K562 (cell line): ENCODE measurements around the gene APOM. TPM values are rescaled to one million over a fixed set of nuclear protein-coding genes. Genes with fewer than 3 reads are reported as not detected.

Experiments
- ETV5 ChIP-seq: sonication (generic); formaldehyde crosslinking; IDR thresholded peaks from 2 replicates; pipeline ENCODE4 v1.4.0; 2020; ENCODE audit warnings: low read depth, mild to moderate bottlenecking, missing genetic modification reagents
- HIVEP1 ChIP-seq: fragments of 250-450 bp; sonication (Bioruptor Pico); IDR thresholded peaks from 2 replicates; pipeline ENCODE4 v1.4.0; 2020; ENCODE audit warnings: mild to moderate bottlenecking
- L3MBTL2 ChIP-seq: fragments of 450-650 bp; IDR thresholded peaks from 2 replicates; pipeline ENCODE4 v1.6.1; 2016; ENCODE audit warnings: mild to moderate bottlenecking, moderate library complexity
- RAD21 ChIP-seq, 2 experiments: fragments of 250-450 bp in 1 of 2; fragments of 450-650 bp in 1 of 2; sonication (Bioruptor Pico) in 1 of 2; formaldehyde crosslinking in 1 of 2; IDR thresholded peaks in 1 of 2; conservative IDR thresholded peaks in 1 of 2; 2 replicates each; pipeline versions ENCODE4 v1.4.0 to v1.8.0; 2020 to 2022; ENCODE audit warnings: mild to moderate bottlenecking in 2 of 2, moderate library complexity in 1 of 2
- SMARCA4 ChIP-seq: fragments of 450-650 bp; IDR thresholded peaks from 2 replicates; pipeline ENCODE4 v1.6.1; 2016
- SOX6 ChIP-seq: fragments of 450-650 bp; IDR thresholded peaks from 2 replicates; pipeline ENCODE4 v1.6.1; 2014; ENCODE audit warnings: mild to moderate bottlenecking
- ZNF384 ChIP-seq: IDR thresholded peaks from 2 replicates; pipeline ENCODE4 v1.6.1; 2012; ENCODE audit warnings: low read depth, low read length, improper control_type of control experiment
- polyA plus RNA-seq, 8 experiments: library from polyadenylated mRNA; depleted of rRNA in 4 of 8; stranded (reverse) in 5 of 8; unstranded in 3 of 8; fragments of >200 nt; fragmentation: Nextera tagmentation in 2 of 8; fragmentation: Illumina TruSeq in 1 of 8; extraction: Ambion mirVana in 2 of 8; extraction: Trizol in 1 of 8; gene quantifications; 2 replicates each; pipeline versions ENCODE4 v1.2.1 to v1.2.3, GENCODE V29; 2011 to 2014; ENCODE audit warnings: inconsistent platforms in 1 of 8, missing spikeins in 1 of 8
- total RNA-seq, 7 experiments: library from RNA; depleted of rRNA in 6 of 7; stranded (reverse); fragments of >200 nt in 6 of 7; fragmentation: Illumina TruSeq in 2 of 7; extraction: Trizol in 2 of 7; gene quantifications; 2 replicates each; pipeline versions ENCODE4 v1.2.1 to v1.2.3, GENCODE V29; 2011 to 2021; ENCODE audit warnings: low replicate concordance in 1 of 7
- TF ChIP-seq, protein P1 (sequence below), 3 experiments: fragments of 200-800 bp in 1 of 3; fragments of 250-450 bp in 1 of 3; fragments of 450-650 bp in 1 of 3; sonication (Bioruptor Pico) in 1 of 3; sonication (Bioruptor generic) in 1 of 3; formaldehyde crosslinking in 1 of 3; IDR thresholded peaks; 2 replicates each; pipeline versions ENCODE4 v1.6.1 to v1.8.0; 2016 to 2022; ENCODE audit warnings: mild to moderate bottlenecking in 2 of 3, missing genetic modification characterization in 2 of 3, missing compliant biosample characterization in 1 of 3, moderate library complexity in 1 of 3
- TF ChIP-seq, protein P2 (sequence below), 2 experiments: fragments of 200-800 bp in 1 of 2; sonication (Bioruptor generic) in 1 of 2; sonication (generic) in 1 of 2; formaldehyde crosslinking in 1 of 2; IDR thresholded peaks in 1 of 2; conservative IDR thresholded peaks in 1 of 2; 2 replicates each; pipeline versions ENCODE4 v1.5.0 to v1.6.1; 2016 to 2020; ENCODE audit warnings: missing compliant biosample characterization in 1 of 2, missing genetic modification characterization in 1 of 2, missing genetic modification reagents in 1 of 2
- TF ChIP-seq, protein P3 (sequence below), 2 experiments: fragments of 450-650 bp; conservative IDR thresholded peaks; 2 replicates each; pipeline ENCODE4 v1.6.1; 2017; ENCODE audit warnings: mild to moderate bottlenecking in 2 of 2, moderate library complexity in 2 of 2
- TF ChIP-seq, protein P4 (sequence below), 3 experiments: IDR thresholded peaks in 2 of 3; conservative IDR thresholded peaks in 1 of 3; 2 replicates each; pipeline ENCODE4 v1.5.1; 2011 to 2012; ENCODE audit warnings: low read length in 3 of 3, mild to moderate bottlenecking in 3 of 3, control low read depth in 2 of 3, improper control_type of control experiment in 1 of 3, inconsistent platforms in 1 of 3, low read depth in 1 of 3, mixed read lengths in 1 of 3, moderate library complexity in 1 of 3; ENCODE audit not compliant: insufficient read depth in 2 of 3
- TF ChIP-seq, protein P5 (sequence below): sonication (generic); IDR thresholded peaks from 2 replicates; pipeline ENCODE4 v1.6.1; 2016

The APOM gene
- total and polyA plus RNA-seq, 9 of the 15 experiments (the other 6 are each of a cell fraction or from before 2014, with no cell fraction given), result 5.7 to 24.3 (median 10.4) TPM

DNA sequence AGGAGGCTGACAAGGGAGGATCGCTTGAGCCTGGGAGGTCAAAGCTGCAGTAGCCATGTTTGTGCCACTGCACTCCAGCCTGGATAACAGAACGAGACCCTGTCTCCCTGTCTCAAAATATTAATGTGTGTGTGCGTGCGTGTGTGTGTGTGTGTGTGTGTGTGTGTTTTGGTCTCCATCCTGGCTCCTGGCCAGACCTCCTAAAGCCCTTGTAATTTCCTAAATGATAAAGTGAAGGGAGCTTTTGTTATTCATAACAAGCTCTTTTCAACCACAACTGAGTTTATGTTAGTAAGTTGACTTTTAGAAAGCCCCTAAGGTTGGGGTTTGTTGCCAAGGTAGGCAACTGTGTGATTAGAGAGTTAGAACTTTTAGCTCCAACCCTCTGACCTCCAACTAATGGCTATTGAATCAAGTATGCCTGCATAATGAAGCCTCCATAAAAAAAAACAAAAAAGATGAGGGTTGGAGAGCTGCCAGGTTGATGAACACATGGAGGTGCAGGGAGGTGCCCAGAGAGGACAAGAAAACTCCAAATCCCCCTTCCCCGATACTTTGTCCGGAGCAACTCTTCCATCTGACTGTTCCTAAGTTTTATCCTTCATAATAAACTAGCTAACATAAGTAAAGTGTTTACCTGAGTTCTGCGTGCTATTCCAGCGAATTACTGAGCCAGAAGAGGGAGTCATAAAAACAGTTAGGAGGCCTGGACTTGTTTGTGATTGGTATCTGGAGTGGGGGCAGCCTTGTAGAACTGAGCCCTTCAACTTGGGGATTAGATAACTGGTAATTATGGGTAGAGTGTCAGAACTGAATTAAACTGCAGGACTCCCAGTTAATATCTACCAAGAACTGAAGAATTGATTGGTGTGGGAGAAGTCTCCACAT lies 45.9 kb upstream of the APOM start (continued):
- TF ChIP-seq, protein P1, sequence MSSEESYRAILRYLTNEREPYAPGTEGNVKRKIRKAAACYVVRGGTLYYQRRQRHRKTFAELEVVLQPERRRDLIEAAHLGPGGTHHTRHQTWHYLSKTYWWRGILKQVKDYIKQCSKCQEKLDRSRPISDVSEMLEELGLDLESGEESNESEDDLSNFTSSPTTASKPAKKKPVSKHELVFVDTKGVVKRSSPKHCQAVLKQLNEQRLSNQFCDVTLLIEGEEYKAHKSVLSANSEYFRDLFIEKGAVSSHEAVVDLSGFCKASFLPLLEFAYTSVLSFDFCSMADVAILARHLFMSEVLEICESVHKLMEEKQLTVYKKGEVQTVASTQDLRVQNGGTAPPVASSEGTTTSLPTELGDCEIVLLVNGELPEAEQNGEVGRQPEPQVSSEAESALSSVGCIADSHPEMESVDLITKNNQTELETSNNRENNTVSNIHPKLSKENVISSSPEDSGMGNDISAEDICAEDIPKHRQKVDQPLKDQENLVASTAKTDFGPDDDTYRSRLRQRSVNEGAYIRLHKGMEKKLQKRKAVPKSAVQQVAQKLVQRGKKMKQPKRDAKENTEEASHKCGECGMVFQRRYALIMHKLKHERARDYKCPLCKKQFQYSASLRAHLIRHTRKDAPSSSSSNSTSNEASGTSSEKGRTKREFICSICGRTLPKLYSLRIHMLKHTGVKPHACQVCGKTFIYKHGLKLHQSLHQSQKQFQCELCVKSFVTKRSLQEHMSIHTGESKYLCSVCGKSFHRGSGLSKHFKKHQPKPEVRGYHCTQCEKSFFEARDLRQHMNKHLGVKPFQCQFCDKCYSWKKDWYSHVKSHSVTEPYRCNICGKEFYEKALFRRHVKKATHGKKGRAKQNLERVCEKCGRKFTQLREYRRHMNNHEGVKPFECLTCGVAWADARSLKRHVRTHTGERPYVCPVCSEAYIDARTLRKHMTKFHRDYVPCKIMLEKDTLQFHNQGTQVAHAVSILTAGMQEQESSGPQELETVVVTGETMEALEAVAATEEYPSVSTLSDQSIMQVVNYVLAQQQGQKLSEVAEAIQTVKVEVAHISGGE (CRISPR knock-in tag; IDR thresholded peaks at IDR 0.05), result 0 out of 6 replicates have a peak, but pooled peaks of 1 of the 3 experiments have one; percentile 37
- peak; percentile 11; the same call in 1 of the 2 replicates for TF ChIP-seq L3MBTL2
- TF ChIP-seq, protein P2, sequence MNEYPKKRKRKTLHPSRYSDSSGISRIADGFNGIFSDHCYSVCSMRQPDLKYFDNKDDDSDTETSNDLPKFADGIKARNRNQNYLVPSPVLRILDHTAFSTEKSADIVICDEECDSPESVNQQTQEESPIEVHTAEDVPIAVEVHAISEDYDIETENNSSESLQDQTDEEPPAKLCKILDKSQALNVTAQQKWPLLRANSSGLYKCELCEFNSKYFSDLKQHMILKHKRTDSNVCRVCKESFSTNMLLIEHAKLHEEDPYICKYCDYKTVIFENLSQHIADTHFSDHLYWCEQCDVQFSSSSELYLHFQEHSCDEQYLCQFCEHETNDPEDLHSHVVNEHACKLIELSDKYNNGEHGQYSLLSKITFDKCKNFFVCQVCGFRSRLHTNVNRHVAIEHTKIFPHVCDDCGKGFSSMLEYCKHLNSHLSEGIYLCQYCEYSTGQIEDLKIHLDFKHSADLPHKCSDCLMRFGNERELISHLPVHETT (CRISPR knock-in tag; conservative IDR thresholded peaks at IDR 0.05 in 1 of 2, IDR thresholded peaks at IDR 0.05 in 1 of 2), result 0 out of 4 replicates have a peak, but pooled peaks of 1 of the 2 experiments have one; percentile 32
- TF ChIP-seq, protein P3, sequence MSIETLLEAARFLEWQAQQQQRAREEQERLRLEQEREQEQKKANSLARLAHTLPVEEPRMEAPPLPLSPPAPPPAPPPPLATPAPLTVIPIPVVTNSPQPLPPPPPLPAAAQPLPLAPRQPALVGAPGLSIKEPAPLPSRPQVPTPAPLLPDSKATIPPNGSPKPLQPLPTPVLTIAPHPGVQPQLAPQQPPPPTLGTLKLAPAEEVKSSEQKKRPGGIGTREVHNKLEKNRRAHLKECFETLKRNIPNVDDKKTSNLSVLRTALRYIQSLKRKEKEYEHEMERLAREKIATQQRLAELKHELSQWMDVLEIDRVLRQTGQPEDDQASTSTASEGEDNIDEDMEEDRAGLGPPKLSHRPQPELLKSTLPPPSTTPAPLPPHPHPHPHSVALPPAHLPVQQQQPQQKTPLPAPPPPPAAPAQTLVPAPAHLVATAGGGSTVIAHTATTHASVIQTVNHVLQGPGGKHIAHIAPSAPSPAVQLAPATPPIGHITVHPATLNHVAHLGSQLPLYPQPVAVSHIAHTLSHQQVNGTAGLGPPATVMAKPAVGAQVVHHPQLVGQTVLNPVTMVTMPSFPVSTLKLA (conservative IDR thresholded peaks at IDR 0.05), result 0 out of 4 replicates have a peak, but pooled peaks of 1 of the 2 experiments have one; percentile 13
- 0 out of 2 replicates have a peak, but pooled peaks have one; percentile 23 for TF ChIP-seq SOX6
- TF ChIP-seq ETV5 (CRISPR knock-in tag), result no peak
- TF ChIP-seq, protein P4, sequence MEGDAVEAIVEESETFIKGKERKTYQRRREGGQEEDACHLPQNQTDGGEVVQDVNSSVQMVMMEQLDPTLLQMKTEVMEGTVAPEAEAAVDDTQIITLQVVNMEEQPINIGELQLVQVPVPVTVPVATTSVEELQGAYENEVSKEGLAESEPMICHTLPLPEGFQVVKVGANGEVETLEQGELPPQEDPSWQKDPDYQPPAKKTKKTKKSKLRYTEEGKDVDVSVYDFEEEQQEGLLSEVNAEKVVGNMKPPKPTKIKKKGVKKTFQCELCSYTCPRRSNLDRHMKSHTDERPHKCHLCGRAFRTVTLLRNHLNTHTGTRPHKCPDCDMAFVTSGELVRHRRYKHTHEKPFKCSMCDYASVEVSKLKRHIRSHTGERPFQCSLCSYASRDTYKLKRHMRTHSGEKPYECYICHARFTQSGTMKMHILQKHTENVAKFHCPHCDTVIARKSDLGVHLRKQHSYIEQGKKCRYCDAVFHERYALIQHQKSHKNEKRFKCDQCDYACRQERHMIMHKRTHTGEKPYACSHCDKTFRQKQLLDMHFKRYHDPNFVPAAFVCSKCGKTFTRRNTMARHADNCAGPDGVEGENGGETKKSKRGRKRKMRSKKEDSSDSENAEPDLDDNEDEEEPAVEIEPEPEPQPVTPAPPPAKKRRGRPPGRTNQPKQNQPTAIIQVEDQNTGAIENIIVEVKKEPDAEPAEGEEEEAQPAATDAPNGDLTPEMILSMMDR (IDR thresholded peaks at IDR 0.05 in 2 of 3, conservative IDR thresholded peaks at IDR 0.05 in 1 of 3; ENCODE audit: insufficient read depth in 2 of 3, low read depth in 1 of 3, low read length in 3 of 3), result peak in 2 of 3 experiments; percentile 9 to 27; a peak in 2 of 6 replicates
- no peak for TF ChIP-seq HIVEP1 (CRISPR knock-in tag)
- TF ChIP-seq, protein P5, sequence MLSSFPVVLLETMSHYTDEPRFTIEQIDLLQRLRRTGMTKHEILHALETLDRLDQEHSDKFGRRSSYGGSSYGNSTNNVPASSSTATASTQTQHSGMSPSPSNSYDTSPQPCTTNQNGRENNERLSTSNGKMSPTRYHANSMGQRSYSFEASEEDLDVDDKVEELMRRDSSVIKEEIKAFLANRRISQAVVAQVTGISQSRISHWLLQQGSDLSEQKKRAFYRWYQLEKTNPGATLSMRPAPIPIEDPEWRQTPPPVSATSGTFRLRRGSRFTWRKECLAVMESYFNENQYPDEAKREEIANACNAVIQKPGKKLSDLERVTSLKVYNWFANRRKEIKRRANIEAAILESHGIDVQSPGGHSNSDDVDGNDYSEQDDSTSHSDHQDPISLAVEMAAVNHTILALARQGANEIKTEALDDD, result peak; percentile 91
- TF ChIP-seq ZNF384, result peak; percentile 57
- 0 out of 2 replicates have a peak, but pooled peaks have one; percentile 16 for TF ChIP-seq SMARCA4
- peak in 1 of 2 experiments; percentile 42; a peak in 1 of 4 replicates for TF ChIP-seq RAD21 (CRISPR knock-in tag; conservative IDR thresholded peaks at IDR 0.05 in 1 of 2, IDR thresholded peaks at IDR 0.05 in 1 of 2)
